SK-N-SH (cell line): ENCODE measurements around the gene PEDS1. TPM values are rescaled to one million over a fixed set of nuclear protein-coding genes. Genes with fewer than 3 reads are reported as not detected.
A peak's percentile ranks its signal among the peaks of the same experiment; 100 is the strongest.

ENCODE experiments used
- CTCF ChIA-PET: fragments of 300-600, 350-600 bp; formaldehyde crosslinking; extraction: SDS; loops from one replicate; lab custom pipeline; 2021; lab: Yijun Ruan, JAX
- POLR2A ChIA-PET: fragments of 350-600 bp; sonication (Branson Sonifier 250); formaldehyde crosslinking; extraction: SDS; loops from one replicate; lab custom pipeline; 2020; ENCODE audit warnings: antibody characterized with exemption, inconsistent platforms; lab: Yijun Ruan, JAX
- DNase-seq: peaks from one replicate; pipeline ENCODE4 v3.0.0; 2012
- H2AFZ ChIP-seq: fragments of 200-600 bp; sonication (generic); 2 replicates; pipeline ENCODE4 v1.8.1; 2016; ENCODE audit warnings: antibody characterized with exemption, mild to moderate bottlenecking, low read depth
- H3F3A ChIP-seq: fragments of 200-600 bp; sonication (generic); replicated peaks from 2 replicates; pipeline ENCODE3; 2016; ENCODE audit warnings: antibody characterized with exemption, mild to moderate bottlenecking; ENCODE audit not compliant: insufficient read depth
- H3K27ac ChIP-seq, 2 experiments: fragments of 200-500 bp in 1 of 2; fragments of 200-600 bp in 1 of 2; sonication (Bioruptor generic) in 1 of 2; sonication (generic), shearing (Covaris generic) in 1 of 2; 2 replicates each; pipeline versions ENCODE4 v1.5.1 to v1.6.1; 2014 to 2016; ENCODE audit warnings: low read depth in 2 of 2, inconsistent platforms in 1 of 2, low read length in 1 of 2, mild to moderate bottlenecking in 1 of 2, mixed read lengths in 1 of 2
- H3K27me3 ChIP-seq: fragments of 200-600 bp; sonication (generic), shearing (Covaris generic); 2 replicates; pipeline ENCODE4 v1.6.1; 2016; ENCODE audit warnings: mixed run types; ENCODE audit not compliant: insufficient read depth
- H3K36me3 ChIP-seq, 2 experiments: fragments of 200-500 bp in 1 of 2; fragments of 200-600 bp in 1 of 2; sonication (Bioruptor generic) in 1 of 2; sonication (generic) in 1 of 2; replicated peaks in 1 of 2; 2 replicates each; pipeline versions ENCODE3 to v1.5.1; 2014 to 2016; ENCODE audit warnings: low read length in 1 of 2, mild to moderate bottlenecking in 1 of 2; ENCODE audit not compliant: insufficient read depth in 2 of 2, control insufficient read depth in 1 of 2
- H3K4me1 ChIP-seq, 2 experiments: fragments of 200-500 bp in 1 of 2; fragments of 200-600 bp in 1 of 2; sonication (Bioruptor generic) in 1 of 2; sonication (generic), shearing (Covaris generic) in 1 of 2; 2 replicates each; pipeline versions ENCODE4 v1.5.1 to v1.6.1; 2014 to 2016; ENCODE audit warnings: low read depth in 1 of 2, low read length in 1 of 2, mixed run types in 1 of 2; ENCODE audit not compliant: insufficient read depth in 2 of 2, control insufficient read depth in 1 of 2
- H3K4me2 ChIP-seq: fragments of 200-600 bp; sonication (generic), shearing (Covaris generic); 2 replicates; pipeline ENCODE4 v1.6.1; 2017; ENCODE audit warnings: mixed run types
- H3K4me3 ChIP-seq, 2 experiments: fragments of 200-500 bp in 1 of 2; fragments of 200-600 bp in 1 of 2; sonication (Bioruptor generic) in 1 of 2; sonication (generic), shearing (Covaris generic) in 1 of 2; 2 replicates each; pipeline versions ENCODE4 v1.5.1 to v1.8.1; 2014 to 2016; ENCODE audit warnings: low read depth in 2 of 2, inconsistent platforms in 1 of 2, low read length in 1 of 2, mild to moderate bottlenecking in 1 of 2, mixed read lengths in 1 of 2, moderate library complexity in 1 of 2
- H3K79me2 ChIP-seq: fragments of 200-600 bp; sonication (generic); 2 replicates; pipeline ENCODE4 v1.8.1; 2017; ENCODE audit warnings: mild to moderate bottlenecking; ENCODE audit not compliant: insufficient read depth
- H3K9ac ChIP-seq: fragments of 200-600 bp; sonication (generic); 2 replicates; pipeline ENCODE4 v1.6.1; 2017; ENCODE audit warnings: mixed run types
- H3K9me2 ChIP-seq: fragments of 200-600 bp; sonication (generic); 2 replicates; pipeline ENCODE4 v1.6.1; 2017; ENCODE audit warnings: mixed run types
- H3K9me3 ChIP-seq: fragments of 200-600 bp; sonication (generic); 2 replicates; pipeline ENCODE4 v1.6.1; 2017; ENCODE audit warnings: mixed run types, mild to moderate bottlenecking, moderate library complexity
- H4K20me1 ChIP-seq: fragments of 200-600 bp; sonication (generic); 2 replicates; pipeline ENCODE4 v1.6.1; 2017; ENCODE audit warnings: mild to moderate bottlenecking, mixed run types; ENCODE audit not compliant: insufficient read depth
- ELF1 ChIP-seq: IDR thresholded peaks from 2 replicates; pipeline ENCODE4 v1.4.0; 2012
- EP300 ChIP-seq, 2 experiments: IDR thresholded peaks; 2 replicates each; pipeline versions ENCODE4 v1.4.0 to v1.6.1; 2012; ENCODE audit warnings: borderline replicate concordance in 1 of 2, low read depth in 1 of 2, low read length in 1 of 2
- EZH2phosphoT487 ChIP-seq: fragments of 200-600 bp; sonication (generic); IDR thresholded peaks from 2 replicates; pipeline ENCODE4 v1.6.1; 2017; ENCODE audit warnings: low read depth, mixed run types, mild to moderate bottlenecking, antibody characterized with exemption, moderate library complexity, borderline replicate concordance
- GABPA ChIP-seq: IDR thresholded peaks from 2 replicates; pipeline ENCODE4 v1.4.0; 2012; ENCODE audit warnings: low read depth, mild to moderate bottlenecking
- JUND ChIP-seq: IDR thresholded peaks from 2 replicates; pipeline ENCODE4 v1.4.0; 2012
- MAX ChIP-seq: IDR thresholded peaks from 2 replicates; pipeline ENCODE4 v1.4.0; 2012; ENCODE audit warnings: low read depth
- MEF2A ChIP-seq: IDR thresholded peaks from 2 replicates; pipeline ENCODE4 v1.4.0; 2012; ENCODE audit warnings: low read depth, borderline replicate concordance
- NRF1 ChIP-seq: IDR thresholded peaks from 2 replicates; pipeline ENCODE4 v1.6.1; 2012; ENCODE audit warnings: low read depth, mild to moderate bottlenecking, low read length
- RXRA ChIP-seq: IDR thresholded peaks from 2 replicates; pipeline ENCODE4 v1.4.0; 2012; ENCODE audit warnings: low read depth, mild to moderate bottlenecking, borderline replicate concordance
- ZBTB33 ChIP-seq: IDR thresholded peaks from 2 replicates; pipeline ENCODE4 v1.4.0; 2012; ENCODE audit warnings: low read depth, borderline replicate concordance
- WGBS: methylation state at CpG from one replicate; pipeline ENCODE4 v1.1.6; 2017; ENCODE audit warnings: low lambda C conversion rate; 5-methylcytosine and 5-hydroxymethylcytosine counted together
- polyA plus RNA-seq, 3 experiments: library from polyadenylated mRNA; depleted of rRNA; stranded (reverse); fragments of >200 nt; gene quantifications; 2 replicates each; pipeline ENCODE4 v1.2.3, GENCODE V29; 2012
- TF ChIP-seq, protein P1 (sequence below): fragments of 150-350 bp; IDR thresholded peaks from 2 replicates; pipeline ENCODE4 v1.6.1; 2017; ENCODE audit warnings: antibody characterized with exemption, low read length, low read depth, borderline replicate concordance
- TF ChIP-seq, protein P2 (sequence below): fragments of 150-350 bp; IDR thresholded peaks from 2 replicates; pipeline ENCODE4 v1.6.1; 2016; ENCODE audit warnings: mild to moderate bottlenecking, low read depth, low read length
- TF ChIP-seq, protein P3 (sequence below): IDR thresholded peaks from 2 replicates; pipeline ENCODE4; 2012
- TF ChIP-seq, protein P4 (sequence below): IDR thresholded peaks from 2 replicates; pipeline ENCODE4 v1.4.0; 2012; ENCODE audit warnings: low read depth, borderline replicate concordance
- TF ChIP-seq, protein P5 (sequence below): fragments of 200-600 bp; sonication (generic); IDR thresholded peaks from 2 replicates; pipeline ENCODE4 v1.6.1; 2017; ENCODE audit warnings: antibody characterized with exemption, mild to moderate bottlenecking, moderate library complexity

The PEDS1 gene
- polyA plus RNA-seq, 1 of the 3 experiments (the other 2 are of a cell fraction), result 18.3 TPM

- WGBS, result 28% methylated on average over 11 of the region's 11 CpGs
- DNase-seq, result no peak
Observed at GRCh38 chr20:50113420-50114224, 39.9 kb downstream of the PEDS1 start.

More at GRCh38 chr20:50113420-50114224, 39.9 kb downstream of the PEDS1 start:
- POLR2A ChIA-PET, result interaction anchor here (2.1 kb wide), 1 partner anchor 40 kb away, joined by 9 read pairs; the partner anchor contains the start of gene PEDS1
- H3K9me2 ChIP-seq, result no peaks in the 10 kb centered on the region
- peak overlapping the region; percentile 83 to 91 for H3K4me3 ChIP-seq
- no peaks in the 10 kb centered on the region for H3K9me3 ChIP-seq
- TF ChIP-seq, protein P1, sequence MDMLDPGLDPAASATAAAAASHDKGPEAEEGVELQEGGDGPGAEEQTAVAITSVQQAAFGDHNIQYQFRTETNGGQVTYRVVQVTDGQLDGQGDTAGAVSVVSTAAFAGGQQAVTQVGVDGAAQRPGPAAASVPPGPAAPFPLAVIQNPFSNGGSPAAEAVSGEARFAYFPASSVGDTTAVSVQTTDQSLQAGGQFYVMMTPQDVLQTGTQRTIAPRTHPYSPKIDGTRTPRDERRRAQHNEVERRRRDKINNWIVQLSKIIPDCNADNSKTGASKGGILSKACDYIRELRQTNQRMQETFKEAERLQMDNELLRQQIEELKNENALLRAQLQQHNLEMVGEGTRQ, result no peak
- TF ChIP-seq MEF2A (no peak), RXRA (no peak), MAX (no peak), JUND (no peak), NRF1 (no peak), EP300 (IDR thresholded peaks at IDR 0.05; ENCODE audit: borderline replicate concordance in 1 of 2, low read depth in 1 of 2, low read length in 1 of 2) (no peak), ELF1 (no peak), EZH2phosphoT487 (no peak), ZBTB33 (no peak), GABPA (no peak)
- TF ChIP-seq, protein P2, sequence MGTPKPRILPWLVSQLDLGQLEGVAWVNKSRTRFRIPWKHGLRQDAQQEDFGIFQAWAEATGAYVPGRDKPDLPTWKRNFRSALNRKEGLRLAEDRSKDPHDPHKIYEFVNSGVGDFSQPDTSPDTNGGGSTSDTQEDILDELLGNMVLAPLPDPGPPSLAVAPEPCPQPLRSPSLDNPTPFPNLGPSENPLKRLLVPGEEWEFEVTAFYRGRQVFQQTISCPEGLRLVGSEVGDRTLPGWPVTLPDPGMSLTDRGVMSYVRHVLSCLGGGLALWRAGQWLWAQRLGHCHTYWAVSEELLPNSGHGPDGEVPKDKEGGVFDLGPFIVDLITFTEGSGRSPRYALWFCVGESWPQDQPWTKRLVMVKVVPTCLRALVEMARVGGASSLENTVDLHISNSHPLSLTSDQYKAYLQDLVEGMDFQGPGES, result no peak
- TF ChIP-seq, protein P3, sequence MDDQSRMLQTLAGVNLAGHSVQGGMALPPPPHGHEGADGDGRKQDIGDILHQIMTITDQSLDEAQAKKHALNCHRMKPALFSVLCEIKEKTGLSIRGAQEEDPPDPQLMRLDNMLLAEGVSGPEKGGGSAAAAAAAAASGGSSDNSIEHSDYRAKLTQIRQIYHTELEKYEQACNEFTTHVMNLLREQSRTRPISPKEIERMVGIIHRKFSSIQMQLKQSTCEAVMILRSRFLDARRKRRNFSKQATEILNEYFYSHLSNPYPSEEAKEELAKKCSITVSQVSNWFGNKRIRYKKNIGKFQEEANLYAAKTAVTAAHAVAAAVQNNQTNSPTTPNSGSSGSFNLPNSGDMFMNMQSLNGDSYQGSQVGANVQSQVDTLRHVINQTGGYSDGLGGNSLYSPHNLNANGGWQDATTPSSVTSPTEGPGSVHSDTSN, result no peak
- TF ChIP-seq, protein P4, sequence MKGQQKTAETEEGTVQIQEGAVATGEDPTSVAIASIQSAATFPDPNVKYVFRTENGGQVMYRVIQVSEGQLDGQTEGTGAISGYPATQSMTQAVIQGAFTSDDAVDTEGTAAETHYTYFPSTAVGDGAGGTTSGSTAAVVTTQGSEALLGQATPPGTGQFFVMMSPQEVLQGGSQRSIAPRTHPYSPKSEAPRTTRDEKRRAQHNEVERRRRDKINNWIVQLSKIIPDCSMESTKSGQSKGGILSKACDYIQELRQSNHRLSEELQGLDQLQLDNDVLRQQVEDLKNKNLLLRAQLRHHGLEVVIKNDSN, result no peak
- TF ChIP-seq, protein P5, sequence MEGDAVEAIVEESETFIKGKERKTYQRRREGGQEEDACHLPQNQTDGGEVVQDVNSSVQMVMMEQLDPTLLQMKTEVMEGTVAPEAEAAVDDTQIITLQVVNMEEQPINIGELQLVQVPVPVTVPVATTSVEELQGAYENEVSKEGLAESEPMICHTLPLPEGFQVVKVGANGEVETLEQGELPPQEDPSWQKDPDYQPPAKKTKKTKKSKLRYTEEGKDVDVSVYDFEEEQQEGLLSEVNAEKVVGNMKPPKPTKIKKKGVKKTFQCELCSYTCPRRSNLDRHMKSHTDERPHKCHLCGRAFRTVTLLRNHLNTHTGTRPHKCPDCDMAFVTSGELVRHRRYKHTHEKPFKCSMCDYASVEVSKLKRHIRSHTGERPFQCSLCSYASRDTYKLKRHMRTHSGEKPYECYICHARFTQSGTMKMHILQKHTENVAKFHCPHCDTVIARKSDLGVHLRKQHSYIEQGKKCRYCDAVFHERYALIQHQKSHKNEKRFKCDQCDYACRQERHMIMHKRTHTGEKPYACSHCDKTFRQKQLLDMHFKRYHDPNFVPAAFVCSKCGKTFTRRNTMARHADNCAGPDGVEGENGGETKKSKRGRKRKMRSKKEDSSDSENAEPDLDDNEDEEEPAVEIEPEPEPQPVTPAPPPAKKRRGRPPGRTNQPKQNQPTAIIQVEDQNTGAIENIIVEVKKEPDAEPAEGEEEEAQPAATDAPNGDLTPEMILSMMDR, result no peak
- H3K4me1 ChIP-seq, result peaks cover 33 to 48% of the 10 kb centered on the region in 2 experiments; a peak in 3 of 4 replicates
- peaks cover 4% of the 10 kb centered on the region in 2 experiments for H3K36me3 ChIP-seq
- H3K9ac ChIP-seq, result peak overlapping the region; percentile 95
- no peaks in the 10 kb centered on the region for H3K27me3 ChIP-seq
- peak overlapping the region; percentile 90 for H2AFZ ChIP-seq
- peaks cover 19% of the 10 kb centered on the region for H3F3A ChIP-seq
- CTCF ChIA-PET, result interaction anchor here (0.8 to 4.5 kb wide), 9 partner anchors 10 to 135 kb away, joined by 3 to 29 read pairs (median 7); no protein-coding TSS in a partner anchor
- peak overlapping the region; percentile 91 to 98 for H3K27ac ChIP-seq
- peaks cover 37% of the 10 kb centered on the region for H4K20me1 ChIP-seq
- peaks cover 69% of the 10 kb centered on the region for H3K79me2 ChIP-seq
- peak overlapping the region; percentile 90 for H3K4me2 ChIP-seq
